GM23338 (cell line): ENCODE results near the gene HAPLN2.

Source experiments
- CREB1 ChIP-seq: fragments of 250-450 bp; sonication (Bioruptor Pico); IDR thresholded peaks from 2 replicates; pipeline ENCODE4 v1.5.0; 2020; ENCODE audit warnings: low read depth, mild to moderate bottlenecking, moderate library complexity
- CTCF ChIP-seq, 2 experiments: fragments of 200-600 bp in 1 of 2; sonication (generic) in 1 of 2; conservative IDR thresholded peaks; 2 replicates each; pipeline versions ENCODE4 v1.5.1 to v1.6.1; 2016 to 2017; ENCODE audit warnings: antibody characterized with exemption in 2 of 2, low read depth in 2 of 2, mild to moderate bottlenecking in 2 of 2, moderate library complexity in 1 of 2
- ETS1 ChIP-seq: IDR thresholded peaks from 2 replicates; pipeline ENCODE4 v1.6.1; 2016; ENCODE audit warnings: antibody characterized with exemption
- EZH2 ChIP-seq: fragments of 200-600 bp; sonication (generic); IDR thresholded peaks from one replicate; pipeline ENCODE4 v1.8.0; 2017; ENCODE audit warnings: antibody characterized with exemption, mild to moderate bottlenecking, low read depth; ENCODE audit not compliant: unreplicated experiment
- NANOG ChIP-seq: IDR thresholded peaks from 2 replicates; pipeline ENCODE4 v1.6.1; 2016; ENCODE audit warnings: antibody characterized with exemption, borderline replicate concordance
- POLR2AphosphoS5 ChIP-seq: IDR thresholded peaks from 2 replicates; pipeline ENCODE4 v1.6.1; 2016; ENCODE audit warnings: antibody characterized with exemption, low read depth
- ZNF331 ChIP-seq: fragments of 250-450 bp; sonication (Bioruptor Pico); IDR thresholded peaks from 2 replicates; pipeline ENCODE4 v1.5.0; 2020; ENCODE audit warnings: low read depth, mild to moderate bottlenecking, moderate library complexity
- ZNF462 ChIP-seq: fragments of 250-450 bp; sonication (Bioruptor Pico); IDR thresholded peaks from 2 replicates; pipeline ENCODE4 v1.5.0; 2020; ENCODE audit warnings: mild to moderate bottlenecking, moderate library complexity

GRCh38 chr1:156659988-156660751, 41.0 kb downstream of the HAPLN2 start:
- TF ChIP-seq ZNF331 (CRISPR knock-in tag) (no peak), CTCF (conservative IDR thresholded peaks at IDR 0.05; ENCODE audit: low read depth in 2 of 2) (peak; percentile 93 to 98), CREB1 (CRISPR knock-in tag) (peak; percentile 60; the same call in 1 of the 2 replicates), POLR2AphosphoS5 (peak; percentile 27; the same call in 1 of the 2 replicates), ZNF462 (CRISPR knock-in tag) (no peak), EZH2 (no peak), NANOG (no peak), ETS1 (peak; percentile 74; the same call in 1 of the 2 replicates)
